Measurements from ENCODE around the gene F2RL3.

DNA sequence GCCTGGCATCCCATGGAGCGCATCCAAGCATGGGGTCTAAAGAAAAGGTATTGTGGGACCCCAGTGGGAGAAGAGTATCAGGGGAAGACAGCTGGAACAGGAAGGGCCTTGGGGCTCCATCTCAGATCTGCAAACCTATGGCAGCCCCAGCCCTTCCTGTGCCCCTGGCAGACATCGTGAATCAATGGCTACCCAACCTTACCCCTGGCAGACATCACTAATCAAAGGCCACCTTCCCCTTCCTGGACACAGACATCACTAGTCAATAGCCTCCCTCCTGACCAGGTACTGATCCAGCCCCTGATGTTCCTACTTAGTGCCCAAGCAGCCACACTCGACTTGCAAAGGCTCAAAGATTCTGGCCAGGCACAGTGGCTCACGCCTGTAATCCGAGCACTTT is 15.8 kb downstream of the F2RL3 start:
- TF ChIP-seq EP300 (conservative IDR thresholded peaks at IDR 0.05; ENCODE audit: poor library complexity, severe bottlenecking) (no peak), POLR2AphosphoS5 (IDR thresholded peaks at IDR 0.05) (no peak), CTCF (IDR thresholded peaks at IDR 0.05; ENCODE audit: poor library complexity, severe bottlenecking) (no peak), RAD21 (conservative IDR thresholded peaks at IDR 0.05) (no peak)
